HepG2 (cell line): Measurements from ENCODE around the gene SRCIN1. TPM values are rescaled to one million over a fixed set of nuclear protein-coding genes. Genes with fewer than 3 reads are reported as not detected.
A peak's percentile ranks its signal among the peaks of the same experiment; 100 is the strongest.

Source experiments
- ATAC-seq: fragments of 200-7000 bp; cut with Tn5 transposase; 3 replicates; pipeline ENCODE4 v1.9.1; 2020; ENCODE audit warnings: mild to moderate bottlenecking, moderate library complexity
- BruUV-seq: library from RNA; stranded (reverse); fragments of 400-500 nt; replicated peaks from 2 replicates; lab custom pipeline; 2021; lab: Mats Ljungman, UMichigan
- CTCF ChIA-PET: fragments of 300-600 bp; formaldehyde crosslinking; extraction: SDS; loops from one replicate; lab custom pipeline; 2021; ENCODE audit warnings: low total read pairs, inconsistent platforms, low intra/inter-chr PET ratio; lab: Yijun Ruan, JAX
- POLR2A ChIA-PET: fragments of 350-600 bp; sonication (Branson Sonifier 250); formaldehyde crosslinking; loops from one replicate; lab custom pipeline; 2020; ENCODE audit warnings: antibody characterized with exemption, inconsistent platforms; lab: Yijun Ruan, JAX
- DNase-seq: peaks from one replicate; pipeline ENCODE4 v3.0.0-alpha.2; 2015; ENCODE audit warnings: low spot score
- FAIRE-seq: peaks from 3 replicates; lab custom pipeline; 2011; peaks lifted over from hg19 to GRCh38; lab: Jason Lieb, UNC
- H2AFZ ChIP-seq: one replicate; pipeline ENCODE4 v1.6.1; 2011; ENCODE audit warnings: low read length, inconsistent platforms
- H3K27ac ChIP-seq: fragments of 300-600 bp; 3 replicates; pipeline ENCODE4 v1.8.0; 2011; ENCODE audit warnings: mixed run types, mild to moderate bottlenecking, mixed read lengths, low read length, inconsistent platforms; ENCODE audit not compliant: insufficient read depth; ENCODE audit errors: extremely low read length
- H3K27me3 ChIP-seq, 2 experiments: fragments of 200-600 bp in 1 of 2; 2 replicates in 1 of 2; 3 replicates in 1 of 2; pipeline versions ENCODE4 v1.6.0 to v1.8.0; 2011; ENCODE audit warnings: low read length in 2 of 2, mild to moderate bottlenecking in 2 of 2, moderate library complexity in 2 of 2, inconsistent platforms in 1 of 2; ENCODE audit not compliant: insufficient read depth in 2 of 2, control insufficient read depth in 1 of 2
- H3K36me3 ChIP-seq, 2 experiments: fragments of 200-600 bp in 1 of 2; replicated peaks in 1 of 2; 2 replicates in 1 of 2; 3 replicates in 1 of 2; pipeline versions ENCODE4 v1.5.1 to v1.8.0; 2011; ENCODE audit warnings: low read length in 2 of 2, inconsistent platforms in 1 of 2; ENCODE audit not compliant: insufficient read depth in 2 of 2, control insufficient read depth in 1 of 2
- H3K4me1 ChIP-seq: 2 replicates; pipeline ENCODE4 v1.5.1; 2012; ENCODE audit warnings: low read length, inconsistent platforms; ENCODE audit not compliant: insufficient read depth
- H3K4me2 ChIP-seq: 2 replicates; pipeline ENCODE4 v1.6.0; 2011; ENCODE audit warnings: low read depth, low read length, inconsistent platforms
- H3K4me3 ChIP-seq, 3 experiments: fragments of 200-600 bp in 1 of 3; sonication (generic), shearing (Covaris generic) in 1 of 3; replicated peaks in 1 of 3; 2 replicates each; pipeline ENCODE4 v1.5.1; 2011 to 2016; ENCODE audit warnings: low read length in 3 of 3, inconsistent platforms in 2 of 3, low read depth in 2 of 3, mild to moderate bottlenecking in 2 of 3, control low read depth in 1 of 3, mixed read lengths in 1 of 3; ENCODE audit not compliant: insufficient read depth in 1 of 3
- H3K79me2 ChIP-seq: one replicate; pipeline ENCODE4 v1.6.1; 2011; ENCODE audit warnings: low read length, inconsistent platforms; ENCODE audit not compliant: insufficient read depth
- H3K9ac ChIP-seq: 2 replicates; pipeline ENCODE4 v1.6.0; 2011; ENCODE audit warnings: mild to moderate bottlenecking, low read depth, low read length, inconsistent platforms; ENCODE audit not compliant: insufficient read depth
- H3K9me3 ChIP-seq: 2 replicates; pipeline ENCODE4 v1.5.1; 2012; ENCODE audit warnings: mild to moderate bottlenecking, low read length
- H4K20me1 ChIP-seq: 2 replicates; pipeline ENCODE4 v1.6.0; 2011; ENCODE audit warnings: inconsistent platforms, mild to moderate bottlenecking, low read length, moderate library complexity; ENCODE audit not compliant: insufficient read depth
- FOSL2 ChIP-seq: sonication (generic); formaldehyde crosslinking; IDR thresholded peaks from 2 replicates; pipeline ENCODE4 v1.4.0; 2020; ENCODE audit warnings: missing genetic modification reagents
- PREB ChIP-seq: sonication (generic); formaldehyde crosslinking; IDR thresholded peaks from 2 replicates; pipeline ENCODE4 v1.4.0; 2020; ENCODE audit warnings: missing genetic modification reagents
- RXRA ChIP-seq: sonication (generic); formaldehyde crosslinking; IDR thresholded peaks from 2 replicates; pipeline ENCODE4 v1.5.1; 2020; ENCODE audit warnings: missing genetic modification reagents
- ZNF570 ChIP-seq: sonication (generic); formaldehyde crosslinking; IDR thresholded peaks from 2 replicates; pipeline ENCODE4 v1.4.0; 2020; ENCODE audit warnings: mild to moderate bottlenecking, missing genetic modification reagents, borderline replicate concordance
- ZNF790 ChIP-seq: sonication (generic); formaldehyde crosslinking; IDR thresholded peaks from 2 replicates; pipeline ENCODE4 v1.8.0; 2022; ENCODE audit warnings: missing genetic modification reagents, mild to moderate bottlenecking, borderline replicate concordance
- WGBS: methylation state at CpG from one replicate; pipeline ENCODE4 v1.1.6; 2017; ENCODE audit warnings: low lambda C conversion rate; 5-methylcytosine and 5-hydroxymethylcytosine counted together
- in situ Hi-C: cut with HindIII; loops from 2 replicates; pipeline ENCODE4 v1.10.0; 2017; ENCODE audit warnings: low pct_unique_long_range_greater_than_20kb; ENCODE audit not compliant: extremely low pct_ligation_motif_present
- intact Hi-C: fragments of 100-400 bp; cut with micrococcal nuclease; formaldehyde crosslinking; loops from one replicate; pipeline ENCODE4 v1.10.0; 2022; ENCODE audit not compliant: unreplicated experiment
- polyA plus RNA-seq, 8 experiments: library from polyadenylated mRNA; depleted of rRNA in 3 of 8; stranded (reverse) in 7 of 8; unstranded in 1 of 8; fragments of >200 nt; fragmentation: Illumina TruSeq in 4 of 8; extraction: Trizol in 4 of 8; gene quantifications; 2 replicates each; pipeline versions ENCODE4 v1.2.1 to v1.2.3, GENCODE V29; 2011 to 2016; ENCODE audit warnings: low read depth in 4 of 8, missing spikeins in 1 of 8, mixed read lengths in 1 of 8; ENCODE audit not compliant: insufficient read depth in 1 of 8
- total RNA-seq, 5 experiments: library from RNA; depleted of rRNA; stranded (reverse); fragments of >200 nt; fragmentation: Illumina TruSeq; extraction: Trizol; gene quantifications; 2 replicates each; pipeline ENCODE4 v1.2.3, GENCODE V29; 2016; ENCODE audit warnings: low read depth in 1 of 5

The SRCIN1 gene
- total and polyA plus RNA-seq, 2 of the 13 experiments (the other 11 are each of a cell fraction or from before 2014, with no cell fraction given), result 1.2 to 9.6 TPM

GRCh38 chr17:38539386-38539785 lies 66.4 kb downstream of the SRCIN1 start:
- H3K9me3 ChIP-seq, result no peaks in the 10 kb centered on the region
- H2AFZ ChIP-seq, result no peak overlapping the region
- BruUV-seq, result no TSS peak
- H3K9ac ChIP-seq, result no peak overlapping the region
- in situ Hi-C loops, result no loop called here
- FAIRE-seq, result no peak
- no peak overlapping the region for H3K4me3 ChIP-seq
- no peak for ATAC-seq
- no peaks in the 10 kb centered on the region; the same call in 1 of the 2 replicates for H4K20me1 ChIP-seq
- WGBS, result 32% methylated on average over 8 of the region's 8 CpGs
- H3K4me2 ChIP-seq, result no peak overlapping the region
- no peak for DNase-seq
- peaks cover 11 to 50% of the 10 kb centered on the region in 2 experiments; a peak in 4 of 5 replicates for H3K27me3 ChIP-seq
- intact Hi-C loops, result no loop called here
- TF ChIP-seq PREB (CRISPR knock-in tag) (no peak), FOSL2 (CRISPR knock-in tag) (no peak), RXRA (CRISPR knock-in tag) (0 out of 2 replicates have a peak, but pooled peaks have one; percentile 8)
- CTCF ChIA-PET, result no interaction called here
- POLR2A ChIA-PET, result no interaction called here
- H3K4me1 ChIP-seq, result no peaks in the 10 kb centered on the region
- H3K27ac ChIP-seq, result no peak overlapping the region
- H3K79me2 ChIP-seq, result no peaks in the 10 kb centered on the region
- no peaks in the 10 kb centered on the region for H3K36me3 ChIP-seq

GRCh38 chr17:38538906-38539305 lies 66.8 kb downstream of the SRCIN1 start:
- H3K79me2 ChIP-seq, result no peaks in the 10 kb centered on the region
- DNase-seq, result no peak
- intact Hi-C loops, result no loop called here
- no peak overlapping the region for H3K4me2 ChIP-seq
- CTCF ChIA-PET, result no interaction called here
- in situ Hi-C loops, result no loop called here
- H3K36me3 ChIP-seq, result no peaks in the 10 kb centered on the region
- no peaks in the 10 kb centered on the region for H3K4me1 ChIP-seq
- no TSS peak for BruUV-seq
- no peak overlapping the region for H3K4me3 ChIP-seq
- no peaks in the 10 kb centered on the region for H3K9me3 ChIP-seq
- no peak overlapping the region for H3K27ac ChIP-seq
- TF ChIP-seq ZNF570 (CRISPR knock-in tag) (no peak), ZNF790 (0 out of 2 replicates have a peak, but pooled peaks have one; percentile 34)
- TF ChIP-seq, all 625 proteins: peak for 1
- Histone ChIP-seq H4K20me1 (no peaks in the 10 kb centered on the region; the same call in 1 of the 2 replicates), H2AFZ (no peak overlapping the region), H3K9ac (no peak overlapping the region), H3K27me3 (peaks cover 11 to 50% of the 10 kb centered on the region in 2 experiments; a peak in 4 of 5 replicates)
- FAIRE-seq (no peak), ATAC-seq (no peak)
- POLR2A ChIA-PET, result no interaction called here
- 54% methylated on average over 9 of the region's 9 CpGs for WGBS
